Stimulated activated CD4-positive, alpha-beta T cell treated with anti-CD3 and anti-CD28 coated beads, Interleukin-15, amount 100 ng/mL, for 24 hours (primary cell): Measurements from ENCODE around the gene GRK5.
"Not testable (repeated sequence)": the region's sequence is repeated elsewhere in the genome, so short reads cannot be mapped to it uniquely, and the experiment has no call there.

ENCODE experiments used
- DNase-seq: peaks from one replicate; pipeline ENCODE4 v3.0.0-alpha.2; 2020

The GRK5 gene

DNA sequence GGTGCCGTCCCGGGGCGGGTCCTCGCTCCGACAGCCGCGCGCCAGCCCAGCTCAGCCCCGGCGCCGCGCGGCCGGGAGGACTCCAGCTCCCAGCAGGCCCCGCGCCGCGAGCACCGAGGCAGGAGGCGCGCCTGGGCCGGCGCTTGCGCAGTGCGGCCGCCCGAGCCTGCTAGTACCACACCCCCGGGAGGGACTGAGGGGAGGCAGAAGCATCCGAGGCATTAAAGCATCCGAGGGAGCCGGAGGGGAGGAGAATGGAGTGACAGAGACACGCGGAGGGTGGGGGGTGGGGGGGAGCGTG is at the start of gene GRK5:
TSS of gene GRK5 (plus strand) at position 206 of the 301 bp plus-strand sequence. CDS start 347 bp downstream, outside the sequence.
- peak; percentile 95 for DNase-seq

- no peak for DNase-seq
Observed at GRCh38 chr10:119159332-119159731, 48.0 kb upstream of the GRK5 start.

- no peak for DNase-seq
Observed at GRCh38 chr10:119161680-119162451, 45.5 kb upstream of the GRK5 start.

DNA sequence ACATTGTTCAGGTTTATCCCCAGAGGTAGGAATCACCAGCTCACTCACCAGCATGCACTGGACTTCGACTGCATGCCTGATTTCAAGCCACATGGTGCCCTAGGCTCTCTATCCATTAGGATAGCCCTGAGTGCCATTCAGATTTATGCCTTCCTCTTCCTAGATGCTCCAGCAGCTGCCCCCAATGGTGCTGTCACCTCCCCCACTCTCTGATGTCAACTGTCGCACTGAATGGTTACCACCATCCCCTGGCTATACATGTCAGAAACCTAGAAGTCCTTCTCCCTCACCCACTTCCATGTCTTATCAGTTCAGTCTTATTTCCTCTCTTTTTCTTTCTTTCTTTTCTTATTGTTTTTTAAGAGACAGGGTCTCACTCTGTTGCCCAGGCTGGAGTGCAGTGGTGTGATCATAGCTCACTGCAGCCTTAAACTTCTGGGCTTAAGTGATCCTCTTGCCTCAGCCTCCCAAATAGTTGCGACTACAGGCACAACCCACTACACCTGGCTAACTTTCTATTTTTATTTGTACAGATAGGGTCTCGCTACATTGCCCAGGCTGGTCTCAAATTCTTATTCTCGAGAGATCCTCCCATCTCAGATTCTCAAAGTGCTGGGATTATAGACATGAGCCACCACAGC is 44.8 kb upstream of the GRK5 start:
- no peak for DNase-seq

GRCh38 chr10:119165171-119166117 is 41.9 kb upstream of the GRK5 start, which contains the start of gene SFXN4:
TSS of gene SFXN4 (minus strand) at chr10:119165714. CDS start at chr10:119165647, 67 bp downstream.
- peak; percentile 88 for DNase-seq

DNA sequence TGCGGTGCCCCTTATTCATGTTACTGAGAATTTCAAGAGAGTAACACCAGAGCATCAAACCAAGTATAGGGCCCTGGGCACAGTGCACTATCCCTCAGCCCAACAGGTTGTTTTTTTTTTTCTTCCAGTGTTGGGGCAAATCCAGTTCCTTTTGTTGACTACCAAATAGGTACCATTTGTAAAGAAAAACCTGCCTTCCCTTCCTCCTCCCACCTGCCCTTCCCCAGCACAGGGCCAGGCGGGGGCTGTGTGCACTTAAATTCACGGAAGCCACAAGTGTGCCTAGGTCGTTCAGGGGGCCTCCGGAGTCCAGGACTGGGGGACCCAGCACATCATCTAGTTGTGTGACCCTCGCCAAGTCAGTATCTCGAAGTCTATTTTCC is 41.3 kb upstream of the GRK5 start:
- no peak for DNase-seq

GRCh38 chr10:119166564-119166963 is 40.8 kb upstream of the GRK5 start:
- no peak for DNase-seq

DNA sequence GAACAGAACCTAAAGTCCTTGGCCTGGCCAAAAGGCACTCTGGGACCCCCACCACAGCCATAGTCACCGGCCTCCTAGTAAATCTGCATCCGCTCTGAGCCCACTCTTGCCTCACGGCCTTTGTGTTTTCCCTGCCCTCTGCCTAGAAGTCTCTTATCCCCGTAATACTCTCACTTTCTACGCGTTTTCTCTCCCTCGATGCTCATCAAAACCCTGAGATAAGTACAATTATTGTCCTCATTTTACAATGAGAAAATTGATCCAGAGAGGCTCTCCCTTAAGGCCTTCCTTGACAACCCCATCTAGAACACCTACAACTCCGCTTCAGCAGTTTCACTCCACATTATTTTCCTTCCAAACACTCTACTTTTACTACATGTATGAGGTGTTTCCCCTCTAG is 40.3 kb upstream of the GRK5 start:
- no peak for DNase-seq

- DNase-seq = no peak
Observed at GRCh38 chr10:119174109-119174508, 33.3 kb upstream of the GRK5 start.

DNA sequence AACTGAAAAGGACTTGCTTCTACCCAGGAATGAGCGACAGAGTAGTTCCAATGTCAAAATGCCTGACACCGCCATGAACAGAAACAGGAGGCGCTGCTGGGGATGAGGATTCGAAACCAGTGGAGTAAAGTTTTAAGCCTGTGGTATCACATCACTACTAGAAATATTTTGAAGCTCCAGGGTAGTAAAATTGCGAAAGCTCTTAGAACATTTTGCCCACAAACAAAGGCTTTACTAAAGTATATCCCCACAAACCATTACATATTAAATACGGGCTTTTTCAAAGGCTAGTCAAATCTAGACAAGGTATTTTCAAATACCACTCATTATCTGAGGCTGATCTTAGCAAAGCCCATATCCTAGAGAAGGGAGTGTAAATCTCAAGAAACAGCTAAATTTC is 31.2 kb upstream of the GRK5 start:
- no peak for DNase-seq

GRCh38 chr10:119177708-119178371 is 29.5 kb upstream of the GRK5 start:
- DNase-seq = peak; percentile 55

GRCh38 chr10:119178372-119179119 is 28.8 kb upstream of the GRK5 start, which contains the start of gene PRDX3:
TSS of gene PRDX3 (minus strand) at chr10:119178812. CDS start at chr10:119178790, 22 bp downstream.
- DNase-seq = peak; percentile 98

DNA sequence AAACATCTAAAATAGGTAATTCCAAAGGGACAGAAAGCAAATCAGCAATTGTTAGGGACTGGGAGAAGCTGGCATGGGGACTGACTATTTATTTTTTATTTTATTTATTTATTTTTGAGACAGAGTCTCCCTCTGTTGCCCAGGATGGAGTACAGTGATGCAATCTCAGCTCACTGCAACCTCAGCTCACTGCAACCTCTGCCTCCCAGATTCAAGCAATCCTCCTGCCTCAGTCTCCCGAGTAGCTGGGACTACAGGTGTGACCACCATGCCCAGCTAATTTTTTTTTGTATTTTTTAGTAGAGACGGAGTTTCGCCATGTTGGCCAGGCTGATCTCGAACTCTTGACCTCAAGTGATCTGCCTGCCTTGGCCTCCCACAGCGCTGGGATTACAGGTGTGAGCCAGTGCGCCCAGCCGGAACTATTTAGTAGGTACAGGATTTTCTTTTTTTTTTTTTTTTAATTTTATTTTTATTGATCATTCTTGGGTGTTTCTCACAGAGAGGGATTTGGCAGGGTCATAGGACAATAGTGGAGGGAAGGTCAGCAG is 26.4 kb upstream of the GRK5 start:
- not testable (repeated sequence) for DNase-seq

- no peak for DNase-seq
Observed at GRCh38 chr10:119183664-119184412, 23.5 kb upstream of the GRK5 start.

DNA sequence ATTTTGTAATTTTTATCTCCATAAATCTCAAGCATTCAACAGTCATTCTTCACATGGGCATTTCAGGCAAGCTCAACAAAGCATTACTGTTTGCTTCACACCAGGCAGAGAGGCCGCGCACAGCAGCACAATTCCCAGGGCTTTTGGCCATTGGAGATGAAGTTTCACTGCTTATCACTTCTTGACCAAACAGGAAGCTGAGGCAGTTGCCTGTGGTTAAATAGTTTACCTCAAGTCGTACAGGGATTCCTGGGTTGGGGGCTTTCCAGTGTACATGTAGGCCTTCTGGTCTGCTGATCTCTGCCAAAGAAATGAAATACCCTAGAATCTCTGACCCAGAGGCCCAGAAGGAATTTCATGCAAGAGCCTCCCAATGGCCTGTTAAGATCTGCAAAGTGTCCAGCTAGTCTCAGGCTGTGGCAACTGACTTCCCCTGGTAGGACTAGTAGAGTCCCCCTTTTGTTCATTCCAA is 17.5 kb upstream of the GRK5 start:
- no peak for DNase-seq

DNA sequence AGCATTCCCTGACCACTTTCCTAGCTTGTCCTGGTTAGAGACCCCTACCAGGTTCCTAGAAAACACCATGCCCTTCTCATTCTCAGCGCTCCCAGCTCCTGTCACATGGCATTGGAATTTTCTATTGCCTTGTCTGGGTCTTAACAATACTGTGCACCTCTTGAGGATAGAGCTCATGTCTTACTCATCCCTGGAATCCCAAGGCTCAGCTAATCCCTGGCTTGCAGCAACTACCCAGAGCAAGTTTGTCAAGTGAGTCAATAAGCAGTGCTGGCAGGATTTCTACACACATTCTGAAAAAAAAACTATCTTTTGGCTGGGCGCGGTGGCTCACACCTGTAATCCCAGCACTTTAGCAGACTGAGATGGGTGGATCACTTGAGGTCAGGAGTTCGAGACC is 17.0 kb upstream of the GRK5 start:
- DNase-seq = no peak

DNA sequence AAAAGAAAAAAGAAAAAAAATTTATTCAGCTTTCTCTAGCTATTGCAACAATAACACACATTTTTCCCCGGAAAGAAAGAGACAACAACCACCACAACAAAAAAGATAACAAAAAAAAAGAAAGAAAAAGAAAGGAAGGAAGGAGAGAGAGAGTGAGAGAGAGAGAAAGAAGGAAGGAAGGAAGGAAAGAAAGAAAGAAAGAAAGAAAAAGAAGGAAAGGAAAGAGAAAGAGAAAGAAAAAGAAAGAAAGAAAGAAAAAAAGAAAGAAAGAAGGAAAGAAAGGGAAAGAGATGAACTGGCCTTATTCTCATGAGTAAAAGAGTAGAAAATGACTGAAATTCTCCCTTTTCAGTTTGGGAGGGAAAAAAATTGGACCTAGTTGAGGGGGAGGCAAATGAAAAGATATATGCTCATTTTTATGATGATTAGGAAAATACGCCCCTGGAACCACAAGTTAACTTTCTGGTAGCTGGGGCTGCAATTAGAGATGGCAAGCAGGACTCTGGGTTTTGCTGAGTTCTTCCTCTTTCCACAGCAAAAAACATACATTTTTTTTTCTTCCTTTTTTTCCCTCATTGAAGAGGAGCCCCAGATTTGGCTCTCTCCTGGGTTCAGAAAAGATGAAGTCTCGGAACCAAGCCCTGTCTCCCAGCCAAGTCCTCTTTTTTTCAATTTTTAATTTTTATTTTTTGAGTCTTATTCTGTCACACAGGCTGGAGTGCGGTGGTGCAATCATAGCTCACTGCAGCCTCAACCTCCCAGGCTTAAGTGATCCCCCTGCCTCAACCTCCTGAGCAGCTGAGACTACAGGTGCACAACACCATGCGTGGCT is 16.2 kb upstream of the GRK5 start:
- no peak for DNase-seq

DNA sequence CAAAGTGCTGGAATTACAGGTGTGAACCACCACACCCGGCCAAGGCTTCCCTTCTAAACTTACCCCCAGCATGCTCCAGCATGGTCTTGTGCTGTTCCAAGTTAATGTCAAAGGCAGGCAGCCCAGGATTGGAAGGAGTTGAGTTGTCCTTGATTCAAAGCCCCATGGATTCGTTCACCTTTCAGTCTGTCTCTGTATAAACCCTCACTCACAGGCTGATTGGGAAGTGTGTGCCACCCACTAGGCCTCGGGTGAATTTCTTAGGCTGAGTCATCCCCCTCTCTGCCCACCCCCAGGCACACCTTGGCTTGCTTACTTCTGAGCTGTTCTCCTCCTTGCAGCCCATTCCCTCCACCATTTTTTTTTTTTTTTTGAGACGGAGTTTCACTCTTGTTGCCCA is 15.5 kb upstream of the GRK5 start:
- DNase-seq = peak; percentile 34

DNA sequence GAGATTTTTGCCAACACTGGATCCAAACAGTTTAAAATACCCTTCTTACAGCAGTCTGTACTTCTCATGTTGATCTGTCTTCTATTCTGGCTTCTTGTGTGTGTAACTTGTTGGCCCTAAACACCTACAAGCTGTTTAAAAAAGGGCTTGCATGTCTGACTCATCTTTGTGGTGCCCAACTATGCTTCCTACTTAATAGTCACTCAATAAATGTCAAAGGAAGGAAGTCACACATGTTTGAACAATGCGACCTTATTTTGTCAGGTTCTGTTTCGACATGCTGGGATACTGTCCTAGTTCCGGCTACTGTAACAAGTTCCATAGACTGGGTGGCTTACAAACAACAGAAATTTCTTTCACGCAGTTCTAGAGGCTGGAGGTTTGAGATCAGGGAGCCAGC is 9.4 kb upstream of the GRK5 start:
- DNase-seq = no peak

- DNase-seq = peak; percentile 54
Observed at GRCh38 chr10:119198438-119198837, 8.9 kb upstream of the GRK5 start.
